Natural killer cell (primary cell): ENCODE results near the gene MCM8. TPM values are rescaled to one million over a fixed set of nuclear protein-coding genes. Genes with fewer than 3 reads are reported as not detected.

Experiments
- ATAC-seq, 3 donors: fragments of 150-1000 bp in 2 of 3; fragments of 200-7000 bp in 1 of 3; cut with Tn5 transposase; 1 replicate in 1 of 3; 2 replicates in 2 of 3; pipeline ENCODE4 v1.10.0; 2021; ENCODE audit warnings: mild to moderate bottlenecking in 2 of 3, moderate library complexity in 2 of 3
- DNase-seq, 2 donors: peaks; one replicate each; pipeline versions ENCODE4 v3.0.0 to v3.0.0-alpha.2; 2013 to 2021; ENCODE audit warnings: mixed read lengths in 1 of 2
- H3K27ac ChIP-seq: one replicate; pipeline ENCODE4 v1.5.1; 2013; ENCODE audit warnings: mild to moderate bottlenecking, low read length
- H3K27me3 ChIP-seq: one replicate; pipeline ENCODE4 v1.6.1; 2013; ENCODE audit warnings: low read length; ENCODE audit not compliant: control insufficient read depth, insufficient read depth
- H3K36me3 ChIP-seq: one replicate; pipeline ENCODE4 v1.6.1; 2013; ENCODE audit warnings: low read length; ENCODE audit not compliant: control insufficient read depth, insufficient read depth
- H3K4me1 ChIP-seq: one replicate; pipeline ENCODE4 v1.6.1; 2013; ENCODE audit warnings: low read length; ENCODE audit not compliant: control insufficient read depth, insufficient read depth
- H3K4me3 ChIP-seq: one replicate; pipeline ENCODE4 v1.5.1; 2013; ENCODE audit warnings: low read length
- H3K9me3 ChIP-seq: one replicate; pipeline ENCODE4 v1.6.1; 2013; ENCODE audit warnings: low read length; ENCODE audit not compliant: control insufficient read depth, insufficient read depth
- H3K27ac Mint-ChIP-seq, 2 donors: one replicate each; pipeline ENCODE4 v1.8.0; 2022; ENCODE audit warnings: mild to moderate bottlenecking in 2 of 2, mixed read lengths in 2 of 2, moderate library complexity in 1 of 2
- H3K27me3 Mint-ChIP-seq, 2 donors: one replicate each; pipeline ENCODE4 v1.8.0; 2022; ENCODE audit warnings: low read depth in 2 of 2, mixed read lengths in 2 of 2
- H3K36me3 Mint-ChIP-seq: one replicate; pipeline ENCODE4 v1.8.0; 2022; ENCODE audit warnings: mixed read lengths
- H3K4me1 Mint-ChIP-seq, 2 donors: one replicate each; pipeline ENCODE4 v1.8.0; 2022; ENCODE audit warnings: mixed read lengths in 2 of 2
- H3K4me3 Mint-ChIP-seq: one replicate; pipeline ENCODE4 v1.8.0; 2022; ENCODE audit warnings: mild to moderate bottlenecking, moderate library complexity, mixed read lengths
- H3K9me3 Mint-ChIP-seq, 2 donors: one replicate each; pipeline ENCODE4 v1.8.0; 2022; ENCODE audit warnings: mixed read lengths in 2 of 2
- CTCF ChIP-seq: fragments of 200-600 bp; IDR thresholded peaks from one replicate; pipeline ENCODE4 v1.8.0; 2022; ENCODE audit warnings: antibody characterized with exemption
- WGBS: methylation state at CpG from one replicate; pipeline ENCODE4 v1.1.7; 2013; ENCODE audit warnings: missing lambda C conversion rate; ENCODE audit not compliant: insufficient coverage; 5-methylcytosine and 5-hydroxymethylcytosine counted together
- intact Hi-C: fragments of 100-400 bp; cut with micrococcal nuclease; formaldehyde crosslinking; loops from one replicate; pipeline ENCODE4 v1.14.2; 2022
- total RNA-seq, 4 donors: library from RNA; stranded (reverse); fragments of 120-200 nt in 1 of 4; gene quantifications; one replicate each; pipeline versions ENCODE4 v1.2.3 to v1.2.4, GENCODE V29; 2013 to 2022

MCM8 gene
- total RNA-seq, 3 donors from 2014 or later (not counting 1 experiment from before 2014, with no cell fraction given), result 8.1 to 14.3 (median 9.0) TPM

- no peaks in the 10 kb centered on the region for H3K9me3 ChIP-seq
- Mint-ChIP-seq H3K27ac (no peak overlapping the region), H3K4me3 (no peak overlapping the region), H3K9me3 (no peaks in the 10 kb centered on the region), H3K27me3 (no peaks in the 10 kb centered on the region), H3K4me1 (no peaks in the 10 kb centered on the region), H3K36me3 (peaks cover 18% of the 10 kb centered on the region)
- H3K4me1 ChIP-seq, result no peaks in the 10 kb centered on the region
- TF ChIP-seq CTCF, result no peak
- WGBS, result 91% methylated on average over 6 of the region's 6 CpGs
- H3K36me3 ChIP-seq, result peaks cover 52% of the 10 kb centered on the region
- intact Hi-C loops, result no loop called here
- DNase-seq, result no peak
- H3K27me3 ChIP-seq, result no peaks in the 10 kb centered on the region
- H3K27ac ChIP-seq, result no peak overlapping the region
- H3K4me3 ChIP-seq, result no peak overlapping the region
- ATAC-seq, result no peak
Measured at GRCh38 chr20:5938456-5939029, 11.9 kb upstream of the MCM8 start.

DNA sequence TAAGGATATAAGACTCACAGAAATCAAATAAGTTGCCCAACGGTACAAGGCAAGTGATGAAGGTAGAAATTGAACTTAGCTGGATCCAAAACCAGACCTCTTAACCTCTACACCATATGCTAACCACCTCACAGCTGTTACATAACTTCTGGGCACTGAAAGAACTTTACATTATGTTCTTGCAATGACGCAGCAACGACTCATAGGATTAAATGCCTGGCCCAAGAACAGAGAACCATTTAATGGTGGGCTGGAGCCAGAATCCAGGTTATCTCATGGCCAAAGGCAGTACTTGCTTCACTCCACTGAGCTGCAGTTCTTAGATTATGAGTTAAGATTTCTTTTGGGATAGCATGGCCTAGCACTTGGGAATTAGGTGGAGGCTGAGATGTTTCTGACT lies 4.5 kb upstream of the MCM8 start:
- Histone ChIP-seq H3K4me3 (no peak overlapping the region), H3K9me3 (no peaks in the 10 kb centered on the region), H3K4me1 (peaks cover 22% of the 10 kb centered on the region), H3K27me3 (no peaks in the 10 kb centered on the region), H3K27ac (no peak overlapping the region), H3K36me3 (peaks cover 46% of the 10 kb centered on the region)
- WGBS, result 77% methylated on average over 3 of the region's 3 CpGs
- H3K4me3 Mint-ChIP-seq, result no peak overlapping the region
- peaks cover 33% of the 10 kb centered on the region for H3K36me3 Mint-ChIP-seq
- no peaks in the 10 kb centered on the region for H3K27me3 Mint-ChIP-seq
- H3K9me3 Mint-ChIP-seq, result no peaks in the 10 kb centered on the region
- ATAC-seq, result no peak
- H3K27ac Mint-ChIP-seq, result peak overlapping the region in 1 of 2 donors; percentile 47
- DNase-seq, result no peak
- intact Hi-C loops, result no loop called here
- no peak for TF ChIP-seq CTCF
- peaks cover 46% of the 10 kb centered on the region in 2 donors for H3K4me1 Mint-ChIP-seq

- no peak overlapping the region for H3K27ac ChIP-seq
- Mint-ChIP-seq H3K4me3 (peak overlapping the region; percentile 28), H3K27me3 (no peaks in the 10 kb centered on the region), H3K9me3 (no peaks in the 10 kb centered on the region), H3K36me3 (peaks cover 27% of the 10 kb centered on the region), H3K4me1 (peaks cover 50 to 51% of the 10 kb centered on the region in 2 donors), H3K27ac (peak overlapping the region; percentile 47 to 59)
- H3K4me1 ChIP-seq, result peaks cover 24% of the 10 kb centered on the region
- H3K9me3 ChIP-seq, result no peaks in the 10 kb centered on the region
- TF ChIP-seq CTCF, result no peak
- no peaks in the 10 kb centered on the region for H3K27me3 ChIP-seq
- intact Hi-C loops, result no loop called here
- WGBS, result 41% methylated on average over 6 of the region's 6 CpGs
- DNase-seq (peak in 1 of 2 donors; percentile 26), ATAC-seq (no peak)
- H3K36me3 ChIP-seq, result peaks cover 33% of the 10 kb centered on the region
- H3K4me3 ChIP-seq, result no peak overlapping the region
Measured at GRCh38 chr20:5947276-5947675, 3.2 kb upstream of the MCM8 start.

DNA sequence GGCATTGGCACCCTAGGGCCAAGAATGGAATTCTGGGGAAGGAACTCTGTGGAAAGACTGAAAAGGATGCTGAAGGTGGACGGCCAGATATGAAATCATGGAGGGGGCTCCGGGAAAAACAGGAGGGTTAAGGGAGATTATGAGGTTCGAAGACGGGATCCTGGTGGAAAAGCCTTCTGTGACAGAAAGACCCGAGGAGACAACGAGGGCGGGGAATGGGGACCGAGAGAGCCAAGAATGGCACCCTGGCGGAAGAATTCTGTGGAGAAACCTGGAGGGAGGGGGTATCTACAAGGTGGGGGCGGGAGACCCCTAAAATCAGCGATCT lies 545 bp upstream of the MCM8 start:
- Histone ChIP-seq H3K36me3 (peaks cover 28% of the 10 kb centered on the region), H3K4me1 (peaks cover 24% of the 10 kb centered on the region), H3K9me3 (no peaks in the 10 kb centered on the region), H3K4me3 (peak overlapping the region; percentile 72), H3K27me3 (no peaks in the 10 kb centered on the region), H3K27ac (peak overlapping the region; percentile 48)
- no peak for TF ChIP-seq CTCF
- H3K4me1 Mint-ChIP-seq, result peaks cover 46 to 47% of the 10 kb centered on the region in 2 donors
- DNase-seq (no peak), ATAC-seq (no peak)
- intact Hi-C loops, result loop anchor here (1.0 kb wide), 1 partner anchor 46 kb away; no protein-coding TSS in a partner anchor
- no peaks in the 10 kb centered on the region for H3K9me3 Mint-ChIP-seq
- under 1% methylated on average over 11 of the region's 11 CpGs for WGBS
- no peaks in the 10 kb centered on the region for H3K27me3 Mint-ChIP-seq
- H3K36me3 Mint-ChIP-seq, result peaks cover 18% of the 10 kb centered on the region
- H3K4me3 Mint-ChIP-seq, result peak overlapping the region; percentile 98
- peak overlapping the region; percentile 90 to 95 for H3K27ac Mint-ChIP-seq
